Measurements from ENCODE around the gene CNTNAP2.

DNA sequence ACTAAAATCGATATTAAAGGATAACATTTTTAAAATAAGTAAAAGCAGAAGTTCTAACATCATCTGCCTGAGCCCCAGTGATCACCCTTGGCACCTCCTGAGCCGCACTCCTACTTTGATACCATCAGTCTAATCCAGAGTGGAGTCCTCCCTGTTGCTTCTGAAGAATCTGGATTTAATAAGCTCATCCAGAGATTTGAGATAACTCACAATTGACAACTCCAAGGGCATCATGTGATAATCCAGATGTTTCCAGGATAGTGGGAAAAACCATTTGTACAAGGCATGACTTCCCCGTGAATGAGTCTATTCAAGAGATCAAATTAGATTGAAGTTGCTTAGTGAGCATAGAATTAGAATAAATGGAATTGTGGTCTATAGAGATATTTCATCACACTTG is 1998.2 kb downstream of the CNTNAP2 start:
- TF ChIP-seq, protein P1, sequence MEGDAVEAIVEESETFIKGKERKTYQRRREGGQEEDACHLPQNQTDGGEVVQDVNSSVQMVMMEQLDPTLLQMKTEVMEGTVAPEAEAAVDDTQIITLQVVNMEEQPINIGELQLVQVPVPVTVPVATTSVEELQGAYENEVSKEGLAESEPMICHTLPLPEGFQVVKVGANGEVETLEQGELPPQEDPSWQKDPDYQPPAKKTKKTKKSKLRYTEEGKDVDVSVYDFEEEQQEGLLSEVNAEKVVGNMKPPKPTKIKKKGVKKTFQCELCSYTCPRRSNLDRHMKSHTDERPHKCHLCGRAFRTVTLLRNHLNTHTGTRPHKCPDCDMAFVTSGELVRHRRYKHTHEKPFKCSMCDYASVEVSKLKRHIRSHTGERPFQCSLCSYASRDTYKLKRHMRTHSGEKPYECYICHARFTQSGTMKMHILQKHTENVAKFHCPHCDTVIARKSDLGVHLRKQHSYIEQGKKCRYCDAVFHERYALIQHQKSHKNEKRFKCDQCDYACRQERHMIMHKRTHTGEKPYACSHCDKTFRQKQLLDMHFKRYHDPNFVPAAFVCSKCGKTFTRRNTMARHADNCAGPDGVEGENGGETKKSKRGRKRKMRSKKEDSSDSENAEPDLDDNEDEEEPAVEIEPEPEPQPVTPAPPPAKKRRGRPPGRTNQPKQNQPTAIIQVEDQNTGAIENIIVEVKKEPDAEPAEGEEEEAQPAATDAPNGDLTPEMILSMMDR (IDR thresholded peaks at IDR 0.05), result no peak
- TF ChIP-seq TCF7L2 (IDR thresholded peaks at IDR 0.05; ENCODE audit: low read depth, low read length), result no peak
